SK-N-MC (cell line): ENCODE results near the gene CEP55.

ENCODE experiments used
- EZH2 ChIP-seq: fragments of 200-600 bp; sonication (generic); IDR thresholded peaks from one replicate; pipeline ENCODE4 v1.6.1; 2017; ENCODE audit warnings: antibody characterized with exemption
- FOXP2 ChIP-seq: optimal IDR thresholded peaks from 2 replicates; pipeline ENCODE3; 2011; ENCODE audit warnings: mild to moderate bottlenecking, moderate library complexity; ENCODE audit not compliant: insufficient read depth; ENCODE audit errors: extremely low read length, control extremely low read depth
- POLR2AphosphoS5 ChIP-seq: IDR thresholded peaks from 2 replicates; pipeline ENCODE4 v1.6.1; 2012; ENCODE audit warnings: mild to moderate bottlenecking, low read depth, low read length, borderline replicate concordance

GRCh38 chr10:93572606-93573005, 76.2 kb downstream of the CEP55 start:
- TF ChIP-seq POLR2AphosphoS5: no peak
- no peak for TF ChIP-seq EZH2
- no peak for TF ChIP-seq FOXP2
